ENCODE results near the gene NRDE2.

NRDE2 gene

GRCh38 chr14:90296641-90297040 is 35.1 kb downstream of the NRDE2 start:
- DNase-seq (ENCODE audit: low read depth), result no peak

GRCh38 chr14:90295870-90296516 is 35.7 kb downstream of the NRDE2 start:
- DNase-seq (ENCODE audit: low read depth), result no peak

- DNase-seq (ENCODE audit: low read depth), result no peak
These were observed 36.9 kb downstream of the NRDE2 start for GRCh38 chr14:90294872-90295271.

GRCh38 chr14:90293766-90294730 is 37.7 kb downstream of the NRDE2 start:
- DNase-seq (ENCODE audit: low read depth), result no peak

- no peak for DNase-seq (ENCODE audit: low read depth)
These were observed 40.0 kb downstream of the NRDE2 start for GRCh38 chr14:90291699-90292098.

- DNase-seq (ENCODE audit: low read depth), result no peak
These were observed 41.3 kb downstream of the NRDE2 start for GRCh38 chr14:90290337-90291011.

GRCh38 chr14:90288651-90289355 is 42.9 kb downstream of the NRDE2 start:
- DNase-seq (ENCODE audit: low read depth), result no peak

- DNase-seq (ENCODE audit: low read depth), result no peak
These were observed 44.0 kb downstream of the NRDE2 start for GRCh38 chr14:90287791-90288190.

- DNase-seq (ENCODE audit: low read depth), result no peak
These were observed 50.0 kb downstream of the NRDE2 start for GRCh38 chr14:90281756-90282155.

GRCh38 chr14:90281261-90281660 is 50.5 kb downstream of the NRDE2 start:
- DNase-seq (ENCODE audit: low read depth), result no peak

- DNase-seq (ENCODE audit: low read depth), result no peak
These were observed 51.6 kb downstream of the NRDE2 start for GRCh38 chr14:90280096-90280495.

- DNase-seq (ENCODE audit: low read depth), result no peak
These were observed 53.3 kb downstream of the NRDE2 start for GRCh38 chr14:90278199-90279175.

- no peak for DNase-seq (ENCODE audit: low read depth)
These were observed 54.1 kb downstream of the NRDE2 start for GRCh38 chr14:90277581-90278198.

- DNase-seq (ENCODE audit: low read depth), result no peak
These were observed 54.9 kb downstream of the NRDE2 start for GRCh38 chr14:90276646-90277367.

- peak; percentile 23 for DNase-seq (ENCODE audit: low read depth)
These were observed 55.9 kb downstream of the NRDE2 start for GRCh38 chr14:90275820-90276219.

GRCh38 chr14:90275458-90275814 is 56.3 kb downstream of the NRDE2 start:
- no peak for DNase-seq (ENCODE audit: low read depth)

GRCh38 chr14:90274808-90275457 is 56.8 kb downstream of the NRDE2 start:
- no peak for DNase-seq (ENCODE audit: low read depth)

GRCh38 chr14:90274019-90274418 is 57.7 kb downstream of the NRDE2 start:
- no peak for DNase-seq (ENCODE audit: low read depth)

GRCh38 chr14:90273532-90273931 is 58.2 kb downstream of the NRDE2 start:
- no peak for DNase-seq (ENCODE audit: low read depth)

Measured in activated T-cell treated with anti-CD3 and anti-CD28 coated beads for 48 hours (primary cell).